HEK293T (cell line): ENCODE data around the gene PTCD3.

Experiments
- CTCF ChIA-PET: fragments of 350-600 bp; formaldehyde crosslinking; extraction: SDS; loops from one replicate; lab custom pipeline; 2021; ENCODE audit warnings: antibody characterized with exemption, inconsistent platforms; lab: Yijun Ruan, JAX
- POLR2A ChIA-PET: fragments of 350-600 bp; formaldehyde crosslinking; extraction: SDS; loops from one replicate; lab custom pipeline; 2020; ENCODE audit warnings: antibody characterized with exemption, inconsistent platforms; lab: Yijun Ruan, JAX
- DNase-seq: peaks from one replicate; pipeline ENCODE4 v3.0.0; 2012; ENCODE audit warnings: mixed read lengths; ENCODE audit errors: extremely low spot score
- ARNT ChIP-seq: fragments of 450-650 bp; IDR thresholded peaks from 2 replicates; pipeline ENCODE4 v1.6.1; 2017; ENCODE audit warnings: mild to moderate bottlenecking
- BHLHE40 ChIP-seq: fragments of 450-650 bp; IDR thresholded peaks from 2 replicates; pipeline ENCODE4 v1.6.1; 2016; ENCODE audit warnings: mild to moderate bottlenecking, moderate library complexity, borderline replicate concordance
- CTBP1 ChIP-seq: fragments of 450-650 bp; IDR thresholded peaks from 2 replicates; pipeline ENCODE4 v1.6.1; 2016; ENCODE audit warnings: borderline replicate concordance
- ELF4 ChIP-seq: fragments of 450-650 bp; IDR thresholded peaks from 2 replicates; pipeline ENCODE4 v1.6.1; 2017; ENCODE audit warnings: antibody characterized with exemption
- FOXA1 ChIP-seq: fragments of 450-650 bp; IDR thresholded peaks from 2 replicates; pipeline ENCODE4 v1.6.1; 2016; ENCODE audit warnings: mild to moderate bottlenecking
- FOXK2 ChIP-seq: fragments of 450-650 bp; IDR thresholded peaks from 2 replicates; pipeline ENCODE4 v1.6.1; 2016; ENCODE audit warnings: mild to moderate bottlenecking
- FOXM1 ChIP-seq: fragments of 450-650 bp; IDR thresholded peaks from 2 replicates; pipeline ENCODE4 v1.6.1; 2017; ENCODE audit warnings: mild to moderate bottlenecking, borderline replicate concordance
- HDGF ChIP-seq: fragments of 450-650 bp; IDR thresholded peaks from 2 replicates; pipeline ENCODE4 v1.6.1; 2017; ENCODE audit warnings: antibody characterized with exemption, borderline replicate concordance
- L3MBTL2 ChIP-seq: fragments of 450-650 bp; conservative IDR thresholded peaks from 2 replicates; pipeline ENCODE4 v1.6.1; 2016; ENCODE audit warnings: mild to moderate bottlenecking
- LEF1 ChIP-seq: fragments of 450-650 bp; IDR thresholded peaks from 2 replicates; pipeline ENCODE4 v1.6.1; 2017; ENCODE audit warnings: mild to moderate bottlenecking, borderline replicate concordance
- NFRKB ChIP-seq: fragments of 450-650 bp; IDR thresholded peaks from 2 replicates; pipeline ENCODE4 v1.6.1; 2016; ENCODE audit warnings: mild to moderate bottlenecking, moderate library complexity
- SP1 ChIP-seq: fragments of 450-650 bp; IDR thresholded peaks from 2 replicates; pipeline ENCODE4 v1.6.1; 2017
- SUZ12 ChIP-seq: fragments of 450-650 bp; IDR thresholded peaks from 2 replicates; pipeline ENCODE4 v1.6.1; 2016; ENCODE audit warnings: mild to moderate bottlenecking
- TARDBP ChIP-seq: fragments of 450-650 bp; IDR thresholded peaks from 2 replicates; pipeline ENCODE4 v1.6.1; 2016
- ZNF384 ChIP-seq: fragments of 450-650 bp; IDR thresholded peaks from 2 replicates; pipeline ENCODE4 v1.6.1; 2016
- TF ChIP-seq, protein P1 (sequence below): fragments of 450-650 bp; IDR thresholded peaks from 2 replicates; pipeline ENCODE4 v1.6.1; 2016

Gene PTCD3

DNA sequence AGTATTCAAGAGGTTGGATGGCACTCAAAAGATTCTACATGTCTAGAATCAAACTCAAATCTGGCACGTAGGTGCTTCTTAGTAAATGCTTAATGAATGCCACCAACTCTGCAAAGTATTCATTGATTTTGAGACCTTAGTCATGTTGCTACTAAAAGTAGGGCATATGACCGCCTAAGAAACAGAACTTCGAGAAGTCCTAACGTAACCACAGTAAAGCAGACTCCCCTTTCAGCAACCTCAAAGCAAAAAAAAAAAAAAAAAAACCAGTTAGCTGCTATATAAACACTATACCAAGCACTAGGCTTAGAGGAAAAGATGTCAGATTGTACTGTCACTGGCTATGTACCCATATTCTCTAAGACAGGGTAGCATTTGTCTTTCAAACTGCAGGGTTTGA, 33.9 kb downstream of the PTCD3 start:
- ChIA-PET CTCF (no interaction called here), POLR2A (no interaction called here)
- DNase-seq: no peak
- TF ChIP-seq ARNT: no peak
- no peak for TF ChIP-seq L3MBTL2
- no peak for TF ChIP-seq ZNF384
- TF ChIP-seq LEF1: no peak
- no peak for TF ChIP-seq SP1
- no peak for TF ChIP-seq NFRKB
- no peak for TF ChIP-seq FOXA1
- no peak for TF ChIP-seq ELF4
- TF ChIP-seq, protein P1, sequence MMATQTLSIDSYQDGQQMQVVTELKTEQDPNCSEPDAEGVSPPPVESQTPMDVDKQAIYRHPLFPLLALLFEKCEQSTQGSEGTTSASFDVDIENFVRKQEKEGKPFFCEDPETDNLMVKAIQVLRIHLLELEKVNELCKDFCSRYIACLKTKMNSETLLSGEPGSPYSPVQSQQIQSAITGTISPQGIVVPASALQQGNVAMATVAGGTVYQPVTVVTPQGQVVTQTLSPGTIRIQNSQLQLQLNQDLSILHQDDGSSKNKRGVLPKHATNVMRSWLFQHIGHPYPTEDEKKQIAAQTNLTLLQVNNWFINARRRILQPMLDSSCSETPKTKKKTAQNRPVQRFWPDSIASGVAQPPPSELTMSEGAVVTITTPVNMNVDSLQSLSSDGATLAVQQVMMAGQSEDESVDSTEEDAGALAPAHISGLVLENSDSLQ: no peak
- TF ChIP-seq FOXM1: no peak
- TF ChIP-seq TARDBP: no peak
- no peak for TF ChIP-seq CTBP1
- TF ChIP-seq HDGF: no peak
- no peak for TF ChIP-seq SUZ12
- TF ChIP-seq FOXK2: no peak
- no peak for TF ChIP-seq BHLHE40

DNA sequence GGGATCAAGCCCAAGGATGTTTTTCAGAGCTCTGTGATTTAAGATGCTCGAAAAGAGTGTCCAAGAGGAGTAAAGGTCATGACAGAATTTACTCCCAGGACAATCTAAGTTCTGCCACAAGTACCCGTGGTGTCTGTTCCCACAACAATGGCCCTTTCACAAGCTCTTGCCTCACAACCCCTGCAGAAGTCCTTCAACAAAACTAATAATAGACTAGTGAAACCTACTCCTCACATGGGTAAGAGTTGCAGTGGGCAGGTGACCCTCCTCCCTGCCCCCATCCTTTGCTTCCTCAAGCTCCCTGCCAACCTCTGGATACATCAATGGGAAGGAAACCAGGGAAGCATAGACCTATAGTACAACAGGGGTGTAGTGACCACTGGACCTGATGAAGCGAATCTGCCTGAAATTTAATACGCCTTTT, 34.9 kb downstream of the PTCD3 start:
- DNase-seq: no peak
- POLR2A ChIA-PET: no interaction called here
- TF ChIP-seq FOXA1: no peak
- no peak for TF ChIP-seq NFRKB
- TF ChIP-seq TARDBP: no peak
- TF ChIP-seq FOXK2: no peak
- TF ChIP-seq L3MBTL2: no peak
- TF ChIP-seq ARNT: no peak
- no peak for TF ChIP-seq BHLHE40
- no peak for TF ChIP-seq LEF1
- no peak for TF ChIP-seq FOXM1
- TF ChIP-seq ELF4: no peak
- no peak for TF ChIP-seq ZNF384
- TF ChIP-seq SP1: no peak
- TF ChIP-seq, protein P1: no peak
- no peak for TF ChIP-seq SUZ12
- CTCF ChIA-PET: no interaction called here

DNA sequence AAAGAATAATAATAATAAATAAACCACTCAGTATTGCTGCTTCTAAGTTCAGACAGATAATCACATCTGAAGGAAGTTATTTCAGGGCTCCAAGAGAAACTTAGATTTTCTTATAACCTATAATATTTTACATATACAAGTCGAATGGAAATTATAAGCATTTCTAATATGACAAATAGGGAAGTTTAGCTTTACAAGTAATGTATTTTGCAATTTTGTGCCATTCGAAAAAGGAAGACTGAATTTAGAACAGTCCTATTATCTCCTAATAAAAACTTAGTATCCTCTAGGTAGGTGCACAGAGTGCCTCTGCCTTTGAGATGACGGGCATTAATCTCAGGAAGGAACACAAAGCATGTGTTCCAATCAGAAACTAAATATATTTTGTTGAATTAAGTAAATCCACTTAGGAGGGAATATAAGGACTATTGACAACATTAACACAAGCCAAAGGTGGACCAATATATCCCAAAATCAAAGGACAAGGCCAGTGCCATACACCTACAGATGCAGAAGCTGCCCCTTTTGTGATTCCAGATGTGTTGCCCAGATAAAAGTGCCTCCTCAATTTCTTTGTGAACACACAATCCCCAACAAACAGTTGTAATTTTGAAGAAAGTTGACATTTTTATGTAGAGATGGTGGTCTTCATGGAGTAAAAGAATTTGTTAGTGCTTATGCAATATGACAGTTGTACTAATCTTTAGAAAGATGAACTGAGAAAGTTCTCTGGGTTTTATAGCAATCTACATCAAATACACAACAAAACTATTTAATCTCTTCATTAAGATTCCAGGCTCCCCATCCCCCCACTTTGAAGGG, 36.6 kb downstream of the PTCD3 start:
- TF ChIP-seq LEF1 (no peak), ELF4 (no peak), HDGF (no peak), CTBP1 (no peak), NFRKB (no peak), FOXA1 (no peak), FOXK2 (no peak), SUZ12 (no peak), TARDBP (no peak), BHLHE40 (no peak), ZNF384 (no peak), ARNT (no peak), FOXM1 (no peak), L3MBTL2 (no peak), SP1 (no peak)
- TF ChIP-seq, protein P1: no peak
- ChIA-PET POLR2A (no interaction called here), CTCF (no interaction called here)
- no peak for DNase-seq

DNA sequence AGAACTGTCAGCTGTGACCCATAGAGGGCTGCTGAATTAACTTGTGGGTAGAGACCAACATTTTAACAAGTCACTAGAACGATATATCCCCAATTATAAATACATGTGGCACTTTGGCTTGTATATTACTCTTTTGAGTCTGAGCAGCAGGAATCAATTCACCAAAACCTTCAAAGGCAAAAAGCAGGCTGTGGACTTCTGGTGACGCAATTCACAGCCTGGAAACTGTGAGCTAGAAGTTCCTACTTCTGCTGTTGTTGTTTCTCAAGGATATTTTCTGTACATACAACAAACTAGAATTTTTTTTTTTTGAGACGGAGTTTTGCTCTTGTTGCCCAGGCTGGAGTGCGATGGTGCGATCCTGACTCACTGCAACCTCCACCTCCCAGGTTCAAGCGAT, 37.3 kb downstream of the PTCD3 start:
- TF ChIP-seq ELF4: no peak
- TF ChIP-seq CTBP1: no peak
- no peak for TF ChIP-seq SUZ12
- TF ChIP-seq SP1: no peak
- TF ChIP-seq TARDBP: no peak
- TF ChIP-seq FOXK2: no peak
- no peak for TF ChIP-seq L3MBTL2
- no peak for TF ChIP-seq HDGF
- TF ChIP-seq NFRKB: no peak
- no peak for TF ChIP-seq FOXM1
- TF ChIP-seq ARNT: no peak
- TF ChIP-seq FOXA1: no peak
- TF ChIP-seq BHLHE40: no peak
- TF ChIP-seq, protein P1: no peak
- no peak for TF ChIP-seq LEF1
- TF ChIP-seq ZNF384: no peak
- ChIA-PET CTCF (no interaction called here), POLR2A (interaction anchor here (1.4 kb wide), 1 partner anchor 52 kb away, joined by 5 read pairs; the partner anchor contains the start of gene IMMT)
- no peak for DNase-seq
